ENCODE measurements around the gene GRIN2A. TPM values are rescaled to one million over a fixed set of nuclear protein-coding genes. Genes with fewer than 3 reads are reported as not detected.

The GRIN2A gene
- total RNA-seq, 4 donors from 2014 or later: 0.25 to 26.1 (median 13.5) TPM

GRCh38 chr16:9971907-9972306 lies 210.3 kb downstream of the GRIN2A start:
- Histone ChIP-seq H3K27ac (no peak overlapping the region), H3K9me3 (no peaks in the 10 kb centered on the region), H3K36me3 (no peaks in the 10 kb centered on the region), H3K4me3 (no peak overlapping the region), H3K27me3 (no peaks in the 10 kb centered on the region), H3K4me1 (no peaks in the 10 kb centered on the region)
- TF ChIP-seq POLR2A (IDR thresholded peaks at IDR 0.05): no peak
- no peak for TF ChIP-seq POLR2AphosphoS5 (IDR thresholded peaks at IDR 0.05)
- no peak for TF ChIP-seq EP300 (IDR thresholded peaks at IDR 0.05)
- no peak for TF ChIP-seq CTCF (IDR thresholded peaks at IDR 0.05)
- no peak for ATAC-seq
- 80% methylated on average over 1 to 2 of the region's 2 CpGs for WGBS, 2 donors (ENCODE audit: low coverage in 1 of 2)

- no peak for TF ChIP-seq EP300 (IDR thresholded peaks at IDR 0.05)
- TF ChIP-seq POLR2AphosphoS5 (IDR thresholded peaks at IDR 0.05): no peak
- no peak for TF ChIP-seq POLR2A (IDR thresholded peaks at IDR 0.05)
- TF ChIP-seq CTCF (IDR thresholded peaks at IDR 0.05): no peak
- WGBS, 2 donors (ENCODE audit: low coverage in 1 of 2): 82 to 91% methylated on average over 1 of the region's 1 CpG
- H3K27ac ChIP-seq: no peak overlapping the region
- H3K9me3 ChIP-seq: no peaks in the 10 kb centered on the region
- H3K27me3 ChIP-seq: no peaks in the 10 kb centered on the region
- no peak overlapping the region for H3K4me3 ChIP-seq
- no peaks in the 10 kb centered on the region for H3K4me1 ChIP-seq
- no peak for ATAC-seq
- no peaks in the 10 kb centered on the region for H3K36me3 ChIP-seq
Observed at GRCh38 chr16:9970796-9971195, 211.4 kb downstream of the GRIN2A start.

- WGBS, 2 donors (ENCODE audit: low coverage in 1 of 2): 43 to 83% methylated on average over 2 of the region's 2 CpGs
- H3K4me1 ChIP-seq: no peaks in the 10 kb centered on the region
- TF ChIP-seq CTCF (IDR thresholded peaks at IDR 0.05) (no peak), EP300 (IDR thresholded peaks at IDR 0.05) (no peak), POLR2A (IDR thresholded peaks at IDR 0.05) (no peak), POLR2AphosphoS5 (IDR thresholded peaks at IDR 0.05) (no peak)
- no peaks in the 10 kb centered on the region for H3K27me3 ChIP-seq
- no peak overlapping the region for H3K27ac ChIP-seq
- H3K4me3 ChIP-seq: no peak overlapping the region
- no peak for ATAC-seq
- H3K36me3 ChIP-seq: no peaks in the 10 kb centered on the region
- no peaks in the 10 kb centered on the region for H3K9me3 ChIP-seq
Observed at GRCh38 chr16:9970244-9970643, 212.0 kb downstream of the GRIN2A start.

GRCh38 chr16:9969580-9969979 lies 212.6 kb downstream of the GRIN2A start:
- 88 to 95% methylated on average over 3 of the region's 4 CpGs for WGBS, 2 donors (ENCODE audit: low coverage in 1 of 2)
- Histone ChIP-seq H3K9me3 (no peaks in the 10 kb centered on the region), H3K27ac (no peak overlapping the region), H3K27me3 (no peaks in the 10 kb centered on the region), H3K36me3 (no peaks in the 10 kb centered on the region), H3K4me1 (no peaks in the 10 kb centered on the region), H3K4me3 (no peak overlapping the region)
- no peak for ATAC-seq
- TF ChIP-seq POLR2AphosphoS5 (IDR thresholded peaks at IDR 0.05): no peak
- TF ChIP-seq EP300 (IDR thresholded peaks at IDR 0.05): no peak
- no peak for TF ChIP-seq POLR2A (IDR thresholded peaks at IDR 0.05)
- no peak for TF ChIP-seq CTCF (IDR thresholded peaks at IDR 0.05)

- WGBS, 2 donors (ENCODE audit: low coverage in 1 of 2): 76 to 96% methylated on average over 5 to 9 of the region's 9 CpGs
- no peaks in the 10 kb centered on the region for H3K27me3 ChIP-seq
- ATAC-seq: no peak
- H3K9me3 ChIP-seq: no peaks in the 10 kb centered on the region
- TF ChIP-seq CTCF (IDR thresholded peaks at IDR 0.05) (no peak), POLR2A (IDR thresholded peaks at IDR 0.05) (no peak)
- H3K27ac ChIP-seq: no peak overlapping the region
- no peaks in the 10 kb centered on the region for H3K36me3 ChIP-seq
- no peak overlapping the region for H3K4me3 ChIP-seq
- no peaks in the 10 kb centered on the region for H3K4me1 ChIP-seq
Observed at GRCh38 chr16:9966569-9967157, 215.6 kb downstream of the GRIN2A start.

Measured in gastroesophageal sphincter (tissue), 4 donors.